ENCODE data around the gene ZNF880.
"Not testable (repeated sequence)": the region's sequence is repeated elsewhere in the genome, so short reads cannot be mapped to it uniquely, and the experiment has no call there.

The ZNF880 gene

GRCh38 chr19:52369559-52370340, at the start of gene ZNF880:
ZNF880 (plus strand) TSS chr19:52369923; CDS start chr19:52369966, 43 bp downstream.
- peak; percentile 91 for DNase-seq

DNA sequence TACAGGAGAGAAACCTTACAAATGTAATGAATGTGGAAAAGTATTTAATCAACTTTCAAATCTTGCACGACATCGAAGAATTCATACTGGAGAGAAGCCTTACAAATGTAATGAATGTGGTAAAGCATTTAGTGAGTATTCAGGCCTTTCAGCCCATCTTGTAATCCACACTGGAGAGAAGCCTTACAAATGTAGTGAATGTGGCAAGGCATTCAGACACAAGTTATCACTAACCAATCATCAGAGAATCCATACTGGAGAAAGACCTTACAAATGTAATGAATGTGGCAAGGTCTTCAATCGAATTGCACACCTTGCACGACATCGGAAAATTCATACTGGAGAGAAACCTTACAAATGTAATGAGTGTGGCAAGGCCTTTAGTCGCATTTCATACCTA, 47.3 kb upstream of the ZNF880 start:
- no peak for DNase-seq

GRCh38 chr19:52331757-52332156, 38.0 kb upstream of the ZNF880 start:
- DNase-seq: no peak

DNA sequence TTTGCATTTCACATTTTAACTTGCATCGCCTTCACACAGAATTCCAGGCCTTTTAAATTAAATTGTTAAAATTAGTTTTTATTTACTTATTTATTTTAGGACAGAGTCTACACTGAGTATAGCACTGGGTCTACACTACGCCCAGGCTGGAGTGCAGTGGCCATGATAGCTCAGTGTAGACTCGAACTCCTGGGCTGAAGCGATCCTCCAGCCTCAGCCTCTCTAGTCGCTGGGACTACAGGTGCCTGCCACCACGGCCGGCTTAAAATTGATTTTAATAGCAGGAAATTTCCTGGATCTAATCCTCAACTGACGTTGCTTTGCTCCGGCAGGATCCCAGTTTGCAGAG, 34.0 kb upstream of the ZNF880 start:
- DNase-seq: no peak

GRCh38 chr19:52336117-52336790, 33.5 kb upstream of the ZNF880 start, which contains the start of gene ZNF610:
ZNF610 (plus strand) TSS chr19:52336243; CDS start chr19:52349173, 12,930 bp downstream.
- peak; percentile 79 for DNase-seq

DNA sequence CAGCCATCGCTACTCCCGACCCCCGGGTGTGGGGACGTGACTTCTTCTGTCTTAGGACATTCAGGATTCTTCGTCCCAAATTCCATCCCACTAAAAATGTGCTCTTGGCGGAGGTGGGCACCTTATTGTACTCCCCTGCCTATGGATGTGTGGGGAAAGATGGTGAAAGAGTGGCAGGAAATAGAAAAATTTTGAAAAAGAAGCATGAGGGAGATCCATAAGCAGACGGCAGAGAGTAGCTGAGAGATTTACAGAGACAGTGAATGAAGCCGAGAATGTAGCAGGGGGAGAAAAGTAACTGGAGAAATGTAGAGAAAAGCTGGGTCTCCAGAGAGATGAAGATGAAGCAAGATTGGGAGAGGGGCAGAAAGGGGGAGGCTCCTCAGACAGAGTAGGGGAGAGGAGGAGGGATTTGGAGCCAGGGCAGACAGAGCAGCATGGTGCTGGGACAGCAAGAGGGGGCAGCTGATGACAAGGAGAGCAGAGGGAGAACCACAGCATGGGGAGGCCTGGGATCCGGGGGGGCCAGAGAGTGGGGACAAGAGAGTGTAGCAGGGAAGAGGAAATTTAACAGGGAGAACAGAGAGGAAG, 32.8 kb upstream of the ZNF880 start:
- DNase-seq: no peak

GRCh38 chr19:52339022-52339421, 30.7 kb upstream of the ZNF880 start:
- not testable (repeated sequence) for DNase-seq

DNA sequence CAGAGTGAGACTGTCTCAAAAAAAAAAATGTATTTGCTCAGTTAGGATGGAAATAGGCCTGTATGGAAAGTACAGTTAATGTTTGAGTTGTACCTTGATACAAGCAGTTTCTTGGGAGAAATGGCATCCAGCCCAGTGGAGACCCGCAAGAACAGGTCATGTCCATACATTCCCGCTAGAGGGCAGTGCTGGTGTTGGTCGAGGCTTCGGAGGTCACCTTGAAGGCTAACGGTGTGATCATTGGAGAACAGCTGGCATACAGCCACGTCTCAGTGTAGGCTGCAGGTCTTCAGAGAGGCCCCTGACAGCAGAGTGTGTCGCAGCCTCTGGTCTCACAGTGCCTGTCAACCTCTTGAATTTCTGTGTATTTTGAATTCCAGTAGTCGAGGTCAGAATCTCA, 26.2 kb upstream of the ZNF880 start:
- peak; percentile 27 for DNase-seq

DNA sequence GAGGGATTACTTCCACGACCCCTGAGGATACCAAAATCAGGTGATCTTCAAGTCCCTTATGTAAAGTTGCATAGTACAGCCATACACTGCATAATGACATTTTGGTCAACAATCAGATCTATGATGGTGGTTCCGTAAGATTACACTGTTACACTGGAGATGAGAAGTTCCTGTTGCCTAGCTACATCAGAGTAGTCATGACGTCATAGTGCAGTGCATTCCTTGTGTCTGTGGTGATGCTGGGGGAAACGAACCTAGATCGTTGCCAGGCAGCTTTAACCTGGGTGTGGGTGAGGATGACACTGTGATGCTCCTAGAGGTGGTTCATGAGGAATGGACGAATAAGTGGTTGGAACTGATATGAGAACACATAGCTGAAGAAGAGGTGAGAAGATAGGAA, 24.6 kb upstream of the ZNF880 start:
- no peak for DNase-seq

GRCh38 chr19:52351512-52351911, 18.2 kb upstream of the ZNF880 start:
- no peak for DNase-seq

GRCh38 chr19:52366414-52366824, 3.3 kb upstream of the ZNF880 start:
- no peak for DNase-seq

GRCh38 chr19:52370341-52370710, 603 bp downstream of the ZNF880 start:
- DNase-seq: no peak

- no peak for DNase-seq
These were observed 21.4 kb downstream of the ZNF880 start for GRCh38 chr19:52391135-52391534.

- peak; percentile 88 for DNase-seq
These were observed 27.8 kb downstream of the ZNF880 start, which contains the start of gene ZNF528 for GRCh38 chr19:52397310-52398080. ZNF528 (plus strand) TSS chr19:52397849; CDS start chr19:52402014, 4,165 bp downstream.

GRCh38 chr19:52398081-52398441, 28.3 kb downstream of the ZNF880 start:
- no peak for DNase-seq

GRCh38 chr19:52410276-52410675, 40.6 kb downstream of the ZNF880 start:
- DNase-seq: no peak

DNA sequence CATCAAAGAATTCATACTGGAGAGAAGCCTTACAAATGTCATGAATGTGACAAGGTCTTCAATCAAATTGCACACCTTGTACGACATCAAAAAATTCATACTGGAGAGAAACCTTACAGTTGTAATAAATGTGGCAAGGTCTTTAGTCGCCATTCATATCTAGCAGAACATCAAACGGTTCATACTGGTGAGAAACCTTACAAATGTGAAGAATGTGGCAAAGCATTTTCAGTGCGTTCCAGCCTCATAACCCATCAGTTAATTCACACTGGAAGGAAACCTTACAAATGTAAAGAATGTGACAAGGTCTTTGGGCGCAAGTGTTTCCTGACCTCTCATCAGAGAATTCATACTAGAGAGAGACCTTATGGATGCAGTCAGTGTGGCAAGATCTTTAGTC, 46.0 kb downstream of the ZNF880 start:
- DNase-seq: no peak

GRCh38 chr19:52428937-52429336, 59.2 kb downstream of the ZNF880 start, which contains the start of gene ZNF534:
ZNF534 (plus strand) TSS chr19:52429148; CDS start chr19:52431475, 2,327 bp downstream.
- DNase-seq: no peak

Data from NCI-H2171 treated with DMSO at 0.1 percent for 48 hours (cell line).